Measurements from ENCODE around the gene SHISA6.
A peak's percentile ranks its signal among the peaks of the same experiment; 100 is the strongest.

Gene SHISA6

DNA sequence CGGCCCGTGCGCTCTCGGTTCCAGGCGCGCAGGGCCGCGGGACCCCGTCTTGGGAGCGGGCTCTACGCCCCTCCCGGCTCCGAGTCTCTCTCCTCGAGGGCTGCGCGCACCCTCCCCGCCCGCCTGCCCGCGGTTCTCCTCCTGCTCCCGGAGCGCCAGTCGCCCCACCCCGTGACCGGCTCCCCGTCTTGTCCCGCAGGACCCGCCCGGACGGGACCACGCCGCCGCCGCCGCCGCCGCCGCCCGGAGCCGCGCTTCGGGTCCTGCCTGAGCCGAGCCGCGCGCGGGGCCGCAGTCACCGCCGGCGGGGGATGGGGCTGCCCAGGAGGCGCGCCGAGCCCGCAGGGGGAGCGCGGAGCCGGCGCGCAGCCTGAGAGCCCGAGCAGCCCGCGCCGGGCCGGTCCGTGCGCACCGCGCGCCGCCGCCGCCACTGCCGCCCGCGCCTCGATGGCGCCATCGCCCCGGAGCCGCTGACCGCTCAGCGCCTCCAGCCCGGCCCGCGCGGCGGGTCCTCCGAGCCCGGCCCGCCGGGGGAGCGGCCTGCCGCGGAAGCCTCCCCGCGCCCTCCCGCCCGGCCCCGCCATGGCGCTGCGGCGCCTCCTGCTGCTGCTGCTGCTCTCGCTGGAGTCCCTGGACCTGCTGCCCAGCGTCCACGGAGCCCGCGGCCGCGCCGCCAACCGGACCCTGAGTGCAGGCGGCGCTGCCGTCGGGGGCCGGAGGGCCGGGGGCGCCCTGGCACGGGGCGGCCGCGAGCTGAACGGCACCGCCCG is at the start of gene SHISA6:
SHISA6 (plus strand) TSS at position 373 of the 770 bp plus-strand sequence.
- intact Hi-C loops (cut with DNase I) = no loop called here
- DNase-seq = peak in 4 of 10 donors; percentile 15 to 83 (median 48)

- no peak for DNase-seq
- intact Hi-C loops (cut with DNase I) = no loop called here
Measured at GRCh38 chr17:11195801-11196200, 45.2 kb upstream of the SHISA6 start.

DNA sequence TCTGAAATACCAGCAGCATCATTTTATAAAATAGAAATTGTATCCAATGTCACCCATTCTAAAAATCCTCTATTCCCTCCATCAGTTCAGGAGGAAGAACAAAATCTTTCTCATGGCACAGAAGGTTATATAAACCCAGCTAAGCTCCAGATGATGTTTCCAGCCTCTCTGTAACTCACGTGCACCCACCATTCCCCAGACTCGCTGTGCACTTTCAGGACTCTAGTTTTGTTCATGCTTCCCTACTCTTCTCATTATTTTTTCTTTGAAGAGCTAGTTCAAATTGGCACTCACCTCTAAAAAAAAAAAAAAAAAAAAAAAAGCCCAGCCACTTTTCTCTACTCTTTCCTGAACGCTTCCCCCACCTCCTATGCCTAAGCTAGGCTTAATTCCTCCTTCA is 36.0 kb upstream of the SHISA6 start:
- intact Hi-C loops (cut with DNase I) = no loop called here
- no peak for DNase-seq

GRCh38 chr17:11205659-11206058 is 35.4 kb upstream of the SHISA6 start:
- DNase-seq = no peak
- intact Hi-C loops (cut with DNase I) = no loop called here

- no peak for DNase-seq
- intact Hi-C loops (cut with DNase I) = no loop called here
Measured at GRCh38 chr17:11209906-11210305, 31.1 kb upstream of the SHISA6 start.

DNA sequence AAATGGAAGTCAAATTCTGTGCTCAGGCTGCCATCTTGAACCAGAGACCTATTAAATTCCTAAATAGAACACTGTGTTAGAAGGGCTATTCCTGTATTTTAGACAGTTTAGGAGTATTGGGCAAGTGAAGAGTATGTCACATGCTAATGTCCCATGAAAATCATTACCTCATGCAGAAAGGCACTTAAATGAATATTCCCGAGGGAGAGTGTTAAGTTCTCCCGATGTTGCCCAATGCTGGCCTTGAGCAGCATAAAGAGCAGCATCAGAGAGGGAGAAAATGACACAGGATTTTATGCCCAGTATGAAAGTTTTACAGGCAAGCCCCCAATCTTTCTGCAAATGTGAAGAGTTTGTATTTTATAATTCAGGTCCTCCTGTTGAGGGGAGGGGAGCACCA is 28.2 kb upstream of the SHISA6 start:
- no peak for DNase-seq
- intact Hi-C loops (cut with DNase I) = no loop called here

GRCh38 chr17:11216976-11217375 is 24.0 kb upstream of the SHISA6 start:
- intact Hi-C loops (cut with DNase I) = no loop called here
- no peak for DNase-seq

DNA sequence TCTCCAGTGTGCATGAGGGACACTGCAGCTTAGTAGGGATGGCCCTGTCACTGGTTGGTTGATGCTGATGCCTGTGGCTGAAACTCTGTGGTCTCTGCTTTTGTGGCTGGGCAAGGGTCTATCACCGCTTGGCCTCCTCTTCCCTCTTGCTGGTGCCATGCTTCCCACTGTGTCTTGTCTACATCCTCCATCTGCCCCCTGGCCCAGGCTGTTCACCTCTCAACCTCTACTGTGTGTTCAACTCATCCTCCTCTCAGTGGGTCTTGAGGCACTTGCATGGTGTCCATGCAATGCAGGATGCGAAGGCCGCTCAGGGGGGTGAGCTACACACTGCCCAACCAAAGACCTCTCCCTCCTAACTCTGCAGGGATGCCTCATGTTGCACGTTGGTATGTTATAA is 19.8 kb upstream of the SHISA6 start:
- intact Hi-C loops (cut with DNase I) = no loop called here
- no peak for DNase-seq

- no peak for DNase-seq
- intact Hi-C loops (cut with DNase I) = no loop called here
Measured at GRCh38 chr17:11221721-11222120, 19.3 kb upstream of the SHISA6 start.

GRCh38 chr17:11238705-11239104 is 2.3 kb upstream of the SHISA6 start:
- DNase-seq = no peak
- intact Hi-C loops (cut with DNase I) = no loop called here

GRCh38 chr17:11239379-11239970 is 1.5 kb upstream of the SHISA6 start:
- DNase-seq = peak in 3 of 10 donors; percentile 16 to 83 (median 32)
- intact Hi-C loops (cut with DNase I) = no loop called here

GRCh38 chr17:11240041-11240840 is 772 bp upstream of the SHISA6 start:
- intact Hi-C loops (cut with DNase I) = no loop called here
- peak in 8 of 10 donors; percentile 21 to 91 (median 44) for DNase-seq

GRCh38 chr17:11241611-11242226 is 706 bp downstream of the SHISA6 start:
- peak in 1 of 10 donors; percentile 83 for DNase-seq
- intact Hi-C loops (cut with DNase I) = no loop called here

DNA sequence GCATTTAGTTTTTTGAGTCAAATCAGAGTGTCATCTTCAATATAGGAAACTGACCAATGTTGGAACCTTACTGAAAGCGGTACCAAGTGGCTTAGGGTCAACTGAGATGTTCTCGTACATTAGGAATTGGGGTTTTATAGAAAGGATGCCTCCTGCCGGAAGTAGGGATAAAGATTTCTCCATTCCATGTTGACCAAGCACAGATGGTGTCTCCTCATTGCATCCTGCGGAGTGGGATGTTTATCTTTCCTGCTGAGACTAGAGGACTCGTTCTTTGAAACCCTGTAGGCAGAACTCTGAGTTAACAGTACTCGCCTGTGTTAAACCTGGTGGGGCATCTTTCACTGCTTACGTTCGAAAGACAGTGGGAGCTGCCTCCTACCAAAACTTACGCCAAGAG is 1.4 kb downstream of the SHISA6 start:
- intact Hi-C loops (cut with DNase I) = no loop called here
- DNase-seq = no peak

DNA sequence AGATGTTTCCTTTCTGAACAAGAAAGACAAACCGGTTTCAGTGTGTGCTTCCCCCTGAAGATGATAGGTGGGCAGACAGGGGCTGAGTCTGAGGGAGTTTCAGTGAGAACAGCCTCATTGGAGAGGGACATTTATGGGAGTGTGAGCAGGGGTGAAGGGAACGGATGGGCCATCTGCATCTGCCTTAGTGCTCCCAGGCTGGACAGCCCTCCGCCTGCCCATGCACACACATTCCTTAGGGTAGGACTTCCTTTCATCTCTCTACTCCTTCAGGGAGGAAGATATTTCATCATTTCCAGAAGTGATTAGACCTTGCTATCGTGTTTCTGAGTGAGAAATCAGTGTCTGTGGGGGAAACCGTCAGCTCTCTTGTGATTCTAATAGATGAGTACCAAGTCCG is 3.8 kb downstream of the SHISA6 start:
- no peak for DNase-seq
- intact Hi-C loops (cut with DNase I) = no loop called here

- intact Hi-C loops (cut with DNase I) = no loop called here
- DNase-seq = peak in 1 of 10 donors; percentile 53
Measured at GRCh38 chr17:11245187-11245586, 4.2 kb downstream of the SHISA6 start.

DNA sequence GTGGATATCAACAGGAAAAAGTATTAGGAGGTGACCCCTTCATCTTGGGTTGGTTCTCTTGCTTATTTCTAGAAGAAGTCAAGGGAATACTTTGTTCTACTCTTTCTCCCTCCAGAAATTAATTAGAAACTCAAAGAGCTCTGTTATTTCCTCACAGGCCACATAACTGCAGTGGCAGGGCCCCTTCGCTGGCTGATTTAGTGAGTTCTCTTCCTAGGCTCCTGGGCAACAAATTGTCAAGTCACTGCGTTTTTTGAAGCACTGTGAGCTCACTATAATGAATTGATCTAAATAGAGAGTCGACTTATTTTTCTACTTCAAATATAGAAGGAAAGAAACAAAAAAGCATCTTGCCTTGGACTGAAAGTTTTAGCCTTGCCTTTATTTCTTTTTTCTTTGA is 4.8 kb downstream of the SHISA6 start:
- intact Hi-C loops (cut with DNase I) = no loop called here
- no peak for DNase-seq

GRCh38 chr17:11250161-11250560 is 9.1 kb downstream of the SHISA6 start:
- DNase-seq = no peak
- intact Hi-C loops (cut with DNase I) = no loop called here

DNA sequence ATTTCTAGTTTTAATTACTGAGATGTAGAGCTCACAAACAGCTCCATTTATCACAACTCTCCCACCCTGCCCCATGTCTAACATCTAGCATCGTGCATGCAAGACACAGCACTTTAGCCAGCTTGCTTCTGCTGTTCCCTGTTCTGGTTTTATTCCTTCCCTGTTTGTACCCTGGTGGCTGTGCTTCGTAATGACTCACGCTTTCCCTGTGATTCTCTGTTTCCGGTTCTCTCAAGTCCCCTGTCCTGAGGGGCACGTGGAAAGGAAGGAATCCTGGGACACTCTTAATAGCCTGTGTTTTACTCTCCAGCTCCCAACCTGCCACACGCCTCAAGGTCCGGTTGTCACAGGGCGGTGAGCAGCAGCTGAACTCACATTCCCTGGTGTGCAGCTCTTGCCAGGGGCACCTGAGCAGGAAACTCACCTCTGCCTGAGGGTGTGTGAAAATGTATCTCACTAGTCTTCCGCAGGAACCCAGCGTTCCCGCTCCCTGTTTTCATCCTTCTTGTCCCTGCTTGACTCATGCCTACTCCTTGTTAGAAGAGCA is 10.6 kb downstream of the SHISA6 start:
- peak in 1 of 10 donors; percentile 63 for DNase-seq
- intact Hi-C loops (cut with DNase I) = no loop called here

DNA sequence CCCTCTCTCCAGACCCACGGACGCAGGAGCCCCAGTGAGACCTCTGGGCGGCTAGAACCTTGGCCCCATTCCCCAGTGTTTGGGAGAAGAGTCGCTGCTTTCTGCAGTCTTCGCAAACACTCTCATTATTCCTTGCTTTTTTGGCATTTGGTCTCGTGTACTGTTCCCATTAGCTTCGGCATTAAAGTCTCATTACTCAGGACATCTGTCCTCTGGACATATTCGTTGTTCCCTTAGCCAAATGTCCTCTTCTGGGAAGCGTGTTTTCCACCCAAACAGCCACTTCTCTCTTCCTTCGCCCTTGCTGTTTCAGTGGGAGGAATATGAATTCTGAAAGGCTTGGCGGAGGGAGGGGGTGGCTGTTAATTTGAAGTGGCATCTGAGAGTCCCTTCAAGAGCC is 11.1 kb downstream of the SHISA6 start:
- DNase-seq = peak in 1 of 10 donors; percentile 51
- intact Hi-C loops (cut with DNase I) = no loop called here

DNA sequence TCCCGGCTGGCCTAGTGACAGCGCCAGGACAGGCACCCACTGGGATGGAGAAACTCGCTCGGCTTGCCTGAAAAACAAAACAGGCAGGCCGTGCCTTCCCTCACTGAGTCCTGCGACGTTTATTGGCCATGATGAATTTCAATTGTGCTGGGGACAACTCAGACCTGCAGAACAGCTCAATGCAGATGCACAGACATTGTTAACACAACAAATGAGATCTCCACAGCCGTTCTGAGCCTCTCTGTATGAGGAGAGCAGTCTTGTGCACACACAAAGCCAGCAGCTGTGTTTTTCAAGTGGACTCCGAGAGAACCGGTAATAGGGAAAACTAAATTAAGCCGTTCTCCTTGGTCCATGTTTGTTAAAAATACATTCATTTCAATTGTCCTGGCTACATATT is 15.9 kb downstream of the SHISA6 start:
- no peak for DNase-seq
- intact Hi-C loops (cut with DNase I) = no loop called here
